ENCODE data around the gene MXRA7.

DNA sequence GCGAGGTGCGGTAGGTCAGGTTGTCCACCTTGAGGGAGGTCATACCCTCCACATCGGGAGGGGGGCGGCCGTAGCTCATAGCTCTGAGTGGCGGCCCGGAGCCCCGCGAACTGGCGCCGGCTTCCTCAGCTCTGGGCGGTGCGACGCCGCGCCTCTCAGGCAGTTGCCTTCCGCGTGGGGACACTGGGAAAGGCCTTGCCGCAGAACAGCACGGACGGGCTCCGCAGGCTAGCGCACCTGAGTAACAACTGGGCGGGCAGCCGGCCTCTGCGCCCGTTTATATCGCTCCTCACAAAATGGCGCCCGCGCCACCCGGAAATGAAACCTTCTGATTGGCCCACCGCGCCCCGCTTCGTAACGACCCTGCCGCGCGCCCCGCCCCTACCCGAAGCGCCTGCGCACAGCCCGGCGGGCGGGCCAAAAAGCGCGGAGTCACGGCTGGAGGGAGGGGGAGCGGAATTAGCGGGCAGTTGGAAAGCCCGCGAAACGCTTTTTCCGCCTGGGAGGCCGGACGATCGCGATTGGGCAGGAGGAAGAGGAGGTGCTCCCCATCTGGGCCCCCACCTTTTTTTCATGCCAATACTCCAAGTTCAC is 26.4 kb upstream of the MXRA7 start, which contains the start of gene SRSF2:
- TF ChIP-seq, protein P1, sequence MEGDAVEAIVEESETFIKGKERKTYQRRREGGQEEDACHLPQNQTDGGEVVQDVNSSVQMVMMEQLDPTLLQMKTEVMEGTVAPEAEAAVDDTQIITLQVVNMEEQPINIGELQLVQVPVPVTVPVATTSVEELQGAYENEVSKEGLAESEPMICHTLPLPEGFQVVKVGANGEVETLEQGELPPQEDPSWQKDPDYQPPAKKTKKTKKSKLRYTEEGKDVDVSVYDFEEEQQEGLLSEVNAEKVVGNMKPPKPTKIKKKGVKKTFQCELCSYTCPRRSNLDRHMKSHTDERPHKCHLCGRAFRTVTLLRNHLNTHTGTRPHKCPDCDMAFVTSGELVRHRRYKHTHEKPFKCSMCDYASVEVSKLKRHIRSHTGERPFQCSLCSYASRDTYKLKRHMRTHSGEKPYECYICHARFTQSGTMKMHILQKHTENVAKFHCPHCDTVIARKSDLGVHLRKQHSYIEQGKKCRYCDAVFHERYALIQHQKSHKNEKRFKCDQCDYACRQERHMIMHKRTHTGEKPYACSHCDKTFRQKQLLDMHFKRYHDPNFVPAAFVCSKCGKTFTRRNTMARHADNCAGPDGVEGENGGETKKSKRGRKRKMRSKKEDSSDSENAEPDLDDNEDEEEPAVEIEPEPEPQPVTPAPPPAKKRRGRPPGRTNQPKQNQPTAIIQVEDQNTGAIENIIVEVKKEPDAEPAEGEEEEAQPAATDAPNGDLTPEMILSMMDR (IDR thresholded peaks at IDR 0.05): peak in 1 of 3 donors; percentile 17
- TF ChIP-seq EP300 (IDR thresholded peaks at IDR 0.05): peak; percentile 67
